Neural progenitor cell (in vitro differentiated cells): Measurements from ENCODE around the gene PIP4P1.

ENCODE experiments used
- EZH2 ChIP-seq: fragments of 200-600 bp; sonication (generic); IDR thresholded peaks from 2 replicates; pipeline ENCODE4 v1.6.1; 2017; ENCODE audit warnings: antibody characterized with exemption, mild to moderate bottlenecking, moderate library complexity
- TF ChIP-seq, protein P1 (sequence below): fragments of 200-600 bp; sonication (generic); IDR thresholded peaks from 2 replicates; pipeline ENCODE4 v1.5.1; 2017; ENCODE audit warnings: antibody characterized with exemption, mild to moderate bottlenecking

DNA sequence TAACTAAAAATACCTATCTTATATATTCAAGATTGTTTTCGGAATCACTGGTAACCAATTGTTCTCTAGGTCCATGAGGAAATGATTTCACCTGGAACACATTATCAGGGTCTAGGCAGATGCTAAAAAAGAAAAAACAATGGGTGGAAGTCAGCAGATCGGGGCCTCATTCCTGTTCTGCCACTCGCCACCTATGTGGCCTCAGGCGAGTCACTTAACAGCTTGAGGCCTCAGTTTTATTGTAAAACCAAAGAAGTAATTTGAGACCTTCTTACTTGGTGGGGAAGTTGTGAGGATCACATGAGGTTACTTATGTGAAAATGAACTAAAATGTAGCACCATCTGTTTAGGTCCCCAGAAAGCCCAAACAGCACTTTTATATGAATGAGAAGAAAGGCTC lies 37.9 kb upstream of the PIP4P1 start:
- TF ChIP-seq, protein P1, sequence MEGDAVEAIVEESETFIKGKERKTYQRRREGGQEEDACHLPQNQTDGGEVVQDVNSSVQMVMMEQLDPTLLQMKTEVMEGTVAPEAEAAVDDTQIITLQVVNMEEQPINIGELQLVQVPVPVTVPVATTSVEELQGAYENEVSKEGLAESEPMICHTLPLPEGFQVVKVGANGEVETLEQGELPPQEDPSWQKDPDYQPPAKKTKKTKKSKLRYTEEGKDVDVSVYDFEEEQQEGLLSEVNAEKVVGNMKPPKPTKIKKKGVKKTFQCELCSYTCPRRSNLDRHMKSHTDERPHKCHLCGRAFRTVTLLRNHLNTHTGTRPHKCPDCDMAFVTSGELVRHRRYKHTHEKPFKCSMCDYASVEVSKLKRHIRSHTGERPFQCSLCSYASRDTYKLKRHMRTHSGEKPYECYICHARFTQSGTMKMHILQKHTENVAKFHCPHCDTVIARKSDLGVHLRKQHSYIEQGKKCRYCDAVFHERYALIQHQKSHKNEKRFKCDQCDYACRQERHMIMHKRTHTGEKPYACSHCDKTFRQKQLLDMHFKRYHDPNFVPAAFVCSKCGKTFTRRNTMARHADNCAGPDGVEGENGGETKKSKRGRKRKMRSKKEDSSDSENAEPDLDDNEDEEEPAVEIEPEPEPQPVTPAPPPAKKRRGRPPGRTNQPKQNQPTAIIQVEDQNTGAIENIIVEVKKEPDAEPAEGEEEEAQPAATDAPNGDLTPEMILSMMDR = no peak
- TF ChIP-seq EZH2 = no peak
